OCI-LY7 (cell line): Measurements from ENCODE around the gene STAMBPL1. TPM values are rescaled to one million over a fixed set of nuclear protein-coding genes. Genes with fewer than 3 reads are reported as not detected.

Experiments used
- BruUV-seq: library from RNA; stranded (reverse); fragments of 400-500 nt; replicated peaks from 2 replicates; lab custom pipeline; 2021; lab: Mats Ljungman, UMichigan
- CTCF ChIA-PET: fragments of 300-600 bp; sonication (Branson Sonifier 250); formaldehyde crosslinking; loops from one replicate; lab custom pipeline; 2022; ENCODE audit warnings: antibody characterized with exemption; ENCODE audit not compliant: unreplicated experiment; lab: Charles Lee
- POLR2A ChIA-PET: fragments of 300-600 bp; sonication (Branson Sonifier 250); formaldehyde crosslinking; loops from one replicate; lab custom pipeline; 2022; ENCODE audit warnings: antibody characterized with exemption; lab: Charles Lee
- DNase-seq: peaks from one replicate; pipeline ENCODE4 v3.0.0-alpha.2; 2015; ENCODE audit warnings: low spot score
- H2AFZ ChIP-seq: fragments of 200-600 bp; sonication (generic), shearing (Covaris generic); 2 replicates; pipeline ENCODE4 v1.6.1; 2014; ENCODE audit warnings: mild to moderate bottlenecking, antibody characterized with exemption, low read length, moderate library complexity
- H3K27ac ChIP-seq: fragments of 200-600 bp; sonication (generic); 2 replicates; pipeline ENCODE4 v1.5.1; 2014; ENCODE audit warnings: mixed run types, low read depth, mild to moderate bottlenecking, moderate library complexity, low read length, inconsistent platforms; ENCODE audit not compliant: poor library complexity, severe bottlenecking
- H3K36me3 ChIP-seq: fragments of 200-600 bp; sonication (generic); 2 replicates; pipeline ENCODE4 v1.6.1; 2014; ENCODE audit warnings: mild to moderate bottlenecking, antibody characterized with exemption, low read length, moderate library complexity, mixed read lengths; ENCODE audit not compliant: insufficient read depth
- H3K4me1 ChIP-seq: fragments of 200-600 bp; sonication (generic); 2 replicates; pipeline ENCODE4 v1.5.1; 2014; ENCODE audit warnings: mild to moderate bottlenecking, low read length; ENCODE audit not compliant: insufficient read depth, poor library complexity, severe bottlenecking
- H3K4me2 ChIP-seq: fragments of 200-600 bp; sonication (generic); 2 replicates; pipeline ENCODE4 v1.6.1; 2014; ENCODE audit warnings: mild to moderate bottlenecking, low read length
- H3K4me3 ChIP-seq: fragments of 200-600 bp; sonication (generic); 2 replicates; pipeline ENCODE4 v1.5.1; 2014; ENCODE audit warnings: mild to moderate bottlenecking, low read depth, low read length; ENCODE audit not compliant: poor library complexity, severe bottlenecking
- H3K79me2 ChIP-seq: fragments of 200-600 bp; sonication (generic); 2 replicates; pipeline ENCODE4 v1.6.1; 2016; ENCODE audit warnings: low read depth, mild to moderate bottlenecking, low read length, moderate library complexity, mixed read lengths; ENCODE audit not compliant: insufficient read depth
- H3K9me2 ChIP-seq: fragments of 200-600 bp; sonication (generic); 2 replicates; pipeline ENCODE4 v1.6.1; 2016; ENCODE audit warnings: mild to moderate bottlenecking, low read length, mixed read lengths; ENCODE audit not compliant: insufficient read depth
- H3K9me3 ChIP-seq: fragments of 200-600 bp; sonication (generic); 2 replicates; pipeline ENCODE4 v1.6.1; 2014; ENCODE audit warnings: mild to moderate bottlenecking, mixed run types, low read length, mixed read lengths
- H4K20me1 ChIP-seq: fragments of 200-600 bp; sonication (generic); 2 replicates; pipeline ENCODE4 v1.6.1; 2014; ENCODE audit warnings: mild to moderate bottlenecking, antibody characterized with exemption, low read length, moderate library complexity, mixed read lengths; ENCODE audit not compliant: insufficient read depth
- CTCF ChIP-seq: fragments of 200-600 bp; sonication (generic); conservative IDR thresholded peaks from 2 replicates; pipeline ENCODE4 v1.5.1; 2014; ENCODE audit warnings: mild to moderate bottlenecking, antibody characterized with exemption, low read length, moderate library complexity, mixed read lengths
- EZH2phosphoT487 ChIP-seq: fragments of 200-600 bp; sonication (generic); IDR thresholded peaks from 2 replicates; pipeline ENCODE4 v1.6.1; 2018; ENCODE audit warnings: low read depth, borderline replicate concordance, mild to moderate bottlenecking, mixed run types, antibody characterized with exemption, low read length, moderate library complexity, mixed read lengths
- intact Hi-C: fragments of 100-400 bp; cut with micrococcal nuclease; formaldehyde crosslinking; loops from one replicate; pipeline ENCODE4 v1.10.0; 2022; ENCODE audit not compliant: unreplicated experiment
- total RNA-seq, 2 experiments: library from RNA; depleted of rRNA in 1 of 2; stranded (reverse); fragments of >200 nt in 1 of 2; shearing (Covaris generic) in 1 of 2; gene quantifications; 2 replicates each; pipeline ENCODE4 v1.2.3, GENCODE V29; 2014 to 2022

Gene STAMBPL1
- total RNA-seq, 2 experiments from 2014 or later, result 44.4 to 47.2 TPM

GRCh38 chr10:88831709-88832108 lies 48.3 kb upstream of the STAMBPL1 start:
- CTCF ChIA-PET, result no interaction called here

GRCh38 chr10:88832376-88832775 lies 47.7 kb upstream of the STAMBPL1 start:
- ChIA-PET POLR2A (interaction anchor here (0.6 to 1.5 kb wide), 3 partner anchors 11 to 170 kb away, joined by 3 to 5 read pairs (median 3); no protein-coding TSS in a partner anchor), CTCF (no interaction called here)
- no peak for DNase-seq
- Histone ChIP-seq H2AFZ (no peak overlapping the region), H3K4me2 (no peak overlapping the region), H3K27ac (no peak overlapping the region), H3K36me3 (no peaks in the 10 kb centered on the region), H4K20me1 (no peaks in the 10 kb centered on the region), H3K4me3 (no peak overlapping the region), H3K9me3 (no peaks in the 10 kb centered on the region), H3K9me2 (no peaks in the 10 kb centered on the region), H3K4me1 (peaks cover 15% of the 10 kb centered on the region), H3K79me2 (no peaks in the 10 kb centered on the region)
- no TSS peak for BruUV-seq
- intact Hi-C loops, result no loop called here
- TF ChIP-seq CTCF (no peak), EZH2phosphoT487 (no peak)

More at GRCh38 chr10:88831709-88832108, 48.3 kb upstream of the STAMBPL1 start:
- Histone ChIP-seq H3K27ac (no peak overlapping the region), H3K4me3 (no peak overlapping the region), H3K4me1 (peaks cover 15% of the 10 kb centered on the region), H2AFZ (no peak overlapping the region), H3K9me3 (no peaks in the 10 kb centered on the region), H3K79me2 (no peaks in the 10 kb centered on the region), H3K9me2 (no peaks in the 10 kb centered on the region), H3K4me2 (no peak overlapping the region), H3K36me3 (no peaks in the 10 kb centered on the region), H4K20me1 (no peaks in the 10 kb centered on the region)
- DNase-seq, result no peak
- POLR2A ChIA-PET, result interaction anchor here (0.6 to 1.5 kb wide), 4 partner anchors 11 to 893 kb away, joined by 3 to 5 read pairs (median 3); no protein-coding TSS in a partner anchor
- TF ChIP-seq CTCF (no peak), EZH2phosphoT487 (no peak)
- intact Hi-C loops, result no loop called here
- no TSS peak for BruUV-seq

- intact Hi-C loops, result no loop called here
- H3K27ac ChIP-seq, result no peak overlapping the region
- TF ChIP-seq CTCF (no peak), EZH2phosphoT487 (no peak)
- no peak overlapping the region for H3K4me2 ChIP-seq
- CTCF ChIA-PET, result no interaction called here
- no TSS peak for BruUV-seq
- H4K20me1 ChIP-seq, result no peaks in the 10 kb centered on the region
- H3K79me2 ChIP-seq, result no peaks in the 10 kb centered on the region
- H3K9me3 ChIP-seq, result no peaks in the 10 kb centered on the region
- no peak overlapping the region for H3K4me3 ChIP-seq
- no peak for DNase-seq
- H3K36me3 ChIP-seq, result no peaks in the 10 kb centered on the region
- POLR2A ChIA-PET, result interaction anchor here (0.6 kb wide), 1 partner anchor 169 kb away, joined by 3 read pairs; no protein-coding TSS in a partner anchor
- peaks cover 15% of the 10 kb centered on the region for H3K4me1 ChIP-seq
- no peaks in the 10 kb centered on the region for H3K9me2 ChIP-seq
- peak overlapping the region; percentile 72; the same call in 1 of the 2 replicates for H2AFZ ChIP-seq
These were observed 46.9 kb upstream of the STAMBPL1 start for GRCh38 chr10:88833156-88833555.
